Endothelial cell (in vitro differentiated cells): ENCODE data around the gene RHOD. TPM values are rescaled to one million over a fixed set of nuclear protein-coding genes. Genes with fewer than 3 reads are reported as not detected.
A peak's percentile ranks its signal among the peaks of the same experiment; 100 is the strongest.

Source experiments
- DNase-seq: peaks from one replicate; pipeline ENCODE4 v3.0.0; 2021; ENCODE audit warnings: low spot score
- H3K27ac Mint-ChIP-seq: one replicate; pipeline ENCODE4 v1.8.0; 2021; ENCODE audit warnings: mixed read lengths, inconsistent platforms; ENCODE audit not compliant: unreplicated experiment
- H3K27me3 Mint-ChIP-seq: one replicate; pipeline ENCODE4 v1.8.0; 2021; ENCODE audit warnings: mild to moderate bottlenecking, moderate library complexity, mixed read lengths, inconsistent platforms; ENCODE audit not compliant: unreplicated experiment
- H3K36me3 Mint-ChIP-seq: one replicate; pipeline ENCODE4 v1.8.0; 2021; ENCODE audit warnings: mild to moderate bottlenecking, low read depth, mixed read lengths, inconsistent platforms; ENCODE audit not compliant: unreplicated experiment
- H3K4me1 Mint-ChIP-seq: one replicate; pipeline ENCODE4 v1.8.0; 2021; ENCODE audit warnings: mild to moderate bottlenecking, mixed read lengths, inconsistent platforms; ENCODE audit not compliant: unreplicated experiment
- H3K4me3 Mint-ChIP-seq: one replicate; pipeline ENCODE4 v1.8.0; 2021; ENCODE audit warnings: mild to moderate bottlenecking, mixed read lengths, inconsistent platforms; ENCODE audit not compliant: unreplicated experiment
- H3K9me3 Mint-ChIP-seq: one replicate; pipeline ENCODE4 v1.8.0; 2021; ENCODE audit warnings: mixed read lengths, inconsistent platforms; ENCODE audit not compliant: unreplicated experiment
- CTCF ChIP-seq: fragments of 200-600 bp; sonication (generic); IDR thresholded peaks from one replicate; pipeline ENCODE4 v1.5.0; 2021; ENCODE audit warnings: antibody characterized with exemption; ENCODE audit not compliant: unreplicated experiment
- long read RNA-seq: library from polyadenylated mRNA; unstranded; transcript quantifications from one replicate; pipeline ENCODE4 v2.0.0, GENCODE V29; 2020; ENCODE audit not compliant: unreplicated experiment
- total RNA-seq: library from RNA; stranded (reverse); fragmentation: NEBNext Ultra II Directional; extraction: Animal tissue kit (Norgen Biotek cat#: 25700); gene quantifications from one replicate; pipeline ENCODE4 v1.2.1, GENCODE V29; 2021; ENCODE audit not compliant: unreplicated experiment

The RHOD gene
- total RNA-seq: 10.5 TPM
- long read RNA-seq, transcript RHOD-201 (5 exons, 1,129 nt): major isoform, 8 of 10 reads
- long read RNA-seq, partial matches to known transcripts: 0 of 10 reads
- long read RNA-seq, other reads (novel, unspliced or antisense): 2 of 10 reads

GRCh38 chr11:67056267-67057204 lies at the start of gene RHOD:
Gene RHOD (plus strand): TSS chr11:67056847. CDS start chr11:67056903, 56 bp downstream.
- Mint-ChIP-seq H3K27ac (no peak within 1 kb of the TSS), H3K9me3 (no peaks in the 10 kb centered on the region), H3K4me3 (peak within 1 kb of the TSS; percentile 82), H3K36me3 (no peaks in the 10 kb centered on the region), H3K27me3 (peaks cover 1% of the 10 kb centered on the region), H3K4me1 (peaks cover 2% of the 10 kb centered on the region)
- TF ChIP-seq CTCF: no peak
- peak; percentile 59 for DNase-seq

GRCh38 chr11:67007126-67007525 lies 49.5 kb upstream of the RHOD start:
- Mint-ChIP-seq H3K4me1 (peaks cover 5% of the 10 kb centered on the region), H3K9me3 (no peaks in the 10 kb centered on the region), H3K4me3 (no peak overlapping the region), H3K36me3 (no peaks in the 10 kb centered on the region), H3K27ac (no peak overlapping the region), H3K27me3 (peaks cover 6% of the 10 kb centered on the region)
- no peak for DNase-seq
- no peak for TF ChIP-seq CTCF

GRCh38 chr11:67010296-67010905 lies 46.2 kb upstream of the RHOD start:
- Mint-ChIP-seq H3K36me3 (peaks cover 4% of the 10 kb centered on the region), H3K4me3 (no peak overlapping the region), H3K27ac (no peak overlapping the region), H3K27me3 (peaks cover 14% of the 10 kb centered on the region), H3K9me3 (no peaks in the 10 kb centered on the region), H3K4me1 (no peaks in the 10 kb centered on the region)
- DNase-seq: no peak
- no peak for TF ChIP-seq CTCF

- H3K36me3 Mint-ChIP-seq: peaks cover 4% of the 10 kb centered on the region
- no peak overlapping the region for H3K27ac Mint-ChIP-seq
- H3K4me1 Mint-ChIP-seq: no peaks in the 10 kb centered on the region
- peaks cover 17% of the 10 kb centered on the region for H3K27me3 Mint-ChIP-seq
- DNase-seq: no peak
- no peak for TF ChIP-seq CTCF
- H3K9me3 Mint-ChIP-seq: no peaks in the 10 kb centered on the region
- H3K4me3 Mint-ChIP-seq: no peak overlapping the region
Observed at GRCh38 chr11:67013511-67014045, 43.1 kb upstream of the RHOD start.
